ENCODE results near the gene CA14.
"Not testable (repeated sequence)": the region's sequence is repeated elsewhere in the genome, so short reads cannot be mapped to it uniquely, and the experiment has no call there.

Gene CA14

DNA sequence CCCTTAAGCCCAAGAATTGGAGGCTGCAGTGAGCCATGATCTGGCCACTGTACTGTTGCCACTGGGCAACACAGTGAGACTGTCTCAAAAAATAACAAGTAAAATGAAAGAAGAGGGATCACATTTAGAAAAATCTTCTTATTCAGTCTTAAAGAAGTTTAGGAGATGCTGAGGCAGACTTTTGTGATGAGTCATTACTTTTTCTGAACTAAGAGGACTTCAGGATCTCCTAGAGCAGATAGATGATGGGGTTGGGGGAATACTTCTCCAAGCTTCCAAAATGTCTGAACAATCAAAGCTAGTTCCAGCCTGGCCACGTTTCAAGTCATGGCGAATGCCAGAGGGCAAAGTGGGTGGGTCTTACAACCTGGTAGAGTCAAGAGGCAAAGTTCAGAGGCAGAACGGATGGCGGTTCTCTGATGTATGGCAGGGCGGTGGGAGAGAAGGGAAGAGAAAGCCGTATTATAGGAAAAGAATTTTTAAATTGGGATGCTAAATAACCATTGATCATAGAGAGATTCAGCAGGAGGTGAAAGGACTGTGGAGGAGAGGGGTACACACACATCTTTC is 22.6 kb downstream of the CA14 start:
- no peak for DNase-seq (ENCODE audit: low read depth in 2 of 2, low spot score in 1 of 2)

DNA sequence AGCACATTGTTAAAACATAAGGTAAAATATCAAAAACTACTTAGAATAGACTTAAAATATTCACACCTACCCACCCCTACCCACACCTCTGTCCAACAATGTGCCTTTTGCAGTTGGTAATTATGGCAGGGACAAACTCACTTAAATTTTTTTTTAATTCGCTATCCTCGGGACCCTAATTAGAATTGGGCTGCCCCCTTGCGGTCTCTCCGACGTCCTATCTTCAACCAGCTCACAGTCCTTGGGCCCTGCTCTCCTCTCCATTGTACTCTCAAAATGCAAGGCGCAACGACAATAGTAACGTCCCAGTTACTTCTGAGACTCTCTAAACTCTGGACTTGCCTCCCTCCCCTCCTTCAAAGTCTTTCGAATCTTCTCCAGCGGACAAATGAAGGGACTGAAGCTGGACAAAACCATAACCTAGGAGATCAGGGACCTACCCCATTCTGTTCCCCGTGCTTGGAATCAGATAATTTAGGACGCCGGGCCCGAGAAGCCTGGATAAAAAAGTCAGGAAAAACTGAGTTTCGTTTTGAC is 23.7 kb downstream of the CA14 start:
- DNase-seq (ENCODE audit: low read depth in 2 of 2, low spot score in 1 of 2) = peak; percentile 34 to 40

- DNase-seq (ENCODE audit: low read depth in 2 of 2, low spot score in 1 of 2) = peak; percentile 61 to 69
These were observed 24.4 kb downstream of the CA14 start, which contains the start of gene CIART for GRCh38 chr1:150281758-150282557. Gene CIART, plus strand, starts transcription at chr1:150282554. Its CDS starts 714 bp downstream, at chr1:150283268.

- no peak for DNase-seq (ENCODE audit: low read depth in 2 of 2, low spot score in 1 of 2)
These were observed 25.0 kb downstream of the CA14 start for GRCh38 chr1:150282558-150282958.

DNA sequence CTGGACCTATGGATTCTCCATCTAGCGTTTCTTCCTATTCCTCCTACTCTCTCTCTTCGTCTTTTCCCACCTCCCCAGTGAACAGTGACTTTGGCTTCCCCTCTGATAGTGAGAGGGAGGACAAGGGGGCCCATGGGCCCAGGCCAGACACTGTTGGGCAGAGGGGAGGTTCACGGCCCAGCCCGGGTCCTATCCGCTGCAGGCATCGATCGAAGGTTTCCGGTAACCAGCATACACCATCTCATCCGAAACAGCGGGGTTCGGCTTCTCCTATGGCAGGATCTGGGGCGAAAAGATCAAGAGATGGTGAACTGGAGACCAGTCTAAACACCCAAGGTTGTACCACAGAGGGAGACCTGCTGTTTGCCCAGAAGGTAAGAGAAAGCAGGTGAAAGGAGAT is 25.7 kb downstream of the CA14 start:
- DNase-seq (ENCODE audit: low read depth in 2 of 2, low spot score in 1 of 2) = no peak

- DNase-seq (ENCODE audit: low read depth in 2 of 2, low spot score in 1 of 2) = no peak
These were observed 30.8 kb downstream of the CA14 start for GRCh38 chr1:150288382-150288781.

- no peak for DNase-seq (ENCODE audit: low read depth in 2 of 2, low spot score in 1 of 2)
These were observed 31.2 kb downstream of the CA14 start for GRCh38 chr1:150288822-150289221.

DNA sequence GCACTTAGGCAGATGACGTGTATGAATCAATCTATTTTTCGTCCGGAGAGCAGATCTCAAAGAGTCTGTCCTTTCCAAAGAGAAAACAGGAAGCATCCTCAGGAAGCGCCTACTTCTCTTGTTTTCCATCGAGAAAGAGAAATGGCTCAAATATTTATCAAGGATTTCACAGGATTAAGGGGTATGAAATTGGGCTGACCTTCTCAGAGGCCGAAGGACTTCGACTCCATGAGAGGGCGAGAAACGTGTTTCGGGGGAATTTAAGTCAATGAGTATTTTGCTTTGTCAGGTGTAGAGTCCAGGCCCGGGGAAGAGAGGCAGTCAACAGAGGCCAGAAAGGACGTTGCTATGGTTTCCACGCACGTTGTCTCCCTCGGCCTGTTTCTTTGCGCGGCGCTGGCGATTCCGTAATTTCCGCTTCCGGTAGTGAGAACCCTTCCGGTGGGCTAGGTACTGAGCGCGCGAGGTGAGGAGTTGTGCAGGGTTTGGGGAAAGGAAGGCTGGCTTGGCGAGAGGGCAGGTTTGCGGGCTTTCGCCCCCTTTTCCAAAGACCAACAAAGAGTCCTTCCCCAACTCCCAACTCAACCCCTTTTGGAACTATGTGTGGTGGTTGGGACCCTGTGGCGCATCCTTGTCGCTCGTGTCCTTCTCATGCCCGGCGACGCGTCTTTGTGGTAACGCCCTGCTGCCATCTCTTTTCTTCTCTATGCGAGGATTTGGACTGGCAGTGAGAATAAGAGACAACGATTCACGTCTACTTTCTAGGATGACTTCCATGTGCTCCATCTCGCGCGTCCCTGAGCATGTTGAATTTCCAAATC is 36.1 kb downstream of the CA14 start, which contains the start of gene MRPS21:
TSS of gene MRPS21 (plus strand) at position 429 of the 821 bp plus-strand sequence. CDS start 506 bp downstream, outside the sequence.
- peak; percentile 63 to 69 for DNase-seq (ENCODE audit: low read depth in 2 of 2, low spot score in 1 of 2)

DNA sequence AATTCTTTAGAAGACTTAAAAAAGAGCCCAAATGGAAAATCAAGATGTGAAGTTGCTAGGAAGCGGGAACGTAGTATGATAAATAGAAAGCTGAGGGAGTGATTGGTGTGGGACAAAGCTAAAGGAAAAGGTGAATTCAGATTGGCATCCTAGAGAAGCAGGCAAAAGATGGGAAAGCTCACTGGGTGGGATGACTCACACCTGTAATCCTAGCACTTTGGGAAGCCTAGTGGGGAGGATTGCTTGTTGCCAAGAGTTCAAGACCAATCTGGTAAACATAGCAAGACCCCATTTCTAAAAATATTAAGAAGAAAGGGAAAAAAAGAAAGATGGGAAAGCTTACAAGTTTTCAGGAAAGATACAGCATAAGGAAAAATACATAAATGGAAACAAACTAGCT is 37.9 kb downstream of the CA14 start:
- DNase-seq (ENCODE audit: low read depth in 2 of 2, low spot score in 1 of 2) = no peak

- no peak for DNase-seq (ENCODE audit: low read depth in 2 of 2, low spot score in 1 of 2)
These were observed 42.1 kb downstream of the CA14 start for GRCh38 chr1:150299716-150300115.

- no peak for DNase-seq (ENCODE audit: low read depth in 2 of 2, low spot score in 1 of 2)
These were observed 44.8 kb downstream of the CA14 start for GRCh38 chr1:150302338-150302737.

GRCh38 chr1:150302902-150303301 is 45.3 kb downstream of the CA14 start:
- no peak for DNase-seq (ENCODE audit: low read depth in 2 of 2, low spot score in 1 of 2)

GRCh38 chr1:150308585-150308984 is 51.0 kb downstream of the CA14 start:
- not testable (repeated sequence) for DNase-seq (ENCODE audit: low read depth in 2 of 2, low spot score in 1 of 2)

- DNase-seq (ENCODE audit: low read depth in 2 of 2, low spot score in 1 of 2) = no peak
These were observed 52.4 kb downstream of the CA14 start for GRCh38 chr1:150309758-150310508.

GRCh38 chr1:150311762-150312161 is 54.2 kb downstream of the CA14 start:
- no peak for DNase-seq (ENCODE audit: low read depth in 2 of 2, low spot score in 1 of 2)

Data from stimulated activated CD8-positive, alpha-beta memory T cell treated with anti-CD3 and anti-CD28 coated beads, Interleukin-4, amount 100 ng/mL, for 4 hours (primary cell).